Activated T-cell treated with anti-CD3 and anti-CD28 coated beads, Interleukin-2, amount 50 U/mL, for 1 hour (primary cell): Measurements from ENCODE around the gene UROD.
"Not testable (repeated sequence)": the region's sequence is repeated elsewhere in the genome, so short reads cannot be mapped to it uniquely, and the experiment has no call there.

ENCODE experiments used
- DNase-seq: peaks from one replicate; pipeline ENCODE4 v3.0.0-alpha.2; 2020

The UROD gene

DNA sequence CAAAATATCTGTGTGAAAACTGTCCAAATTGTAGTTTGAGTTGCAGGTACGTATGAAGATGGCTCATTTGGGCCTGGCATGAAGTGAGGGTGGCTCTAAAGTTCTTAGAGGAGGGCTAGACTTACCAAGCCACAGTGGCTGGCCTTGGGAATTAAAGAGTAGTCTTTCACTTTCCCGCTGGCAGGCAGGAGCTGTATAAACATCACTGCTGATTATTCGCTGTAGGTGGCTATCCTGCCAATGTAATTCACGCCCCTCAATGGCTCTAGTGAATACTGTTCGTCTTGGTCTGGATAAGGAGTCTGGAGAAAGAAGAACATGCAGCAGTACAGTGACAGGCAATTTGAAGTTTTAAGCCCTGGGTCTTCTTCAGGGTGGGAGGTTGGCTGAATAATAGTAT is 31.0 kb downstream of the UROD start:
- DNase-seq: no peak

DNA sequence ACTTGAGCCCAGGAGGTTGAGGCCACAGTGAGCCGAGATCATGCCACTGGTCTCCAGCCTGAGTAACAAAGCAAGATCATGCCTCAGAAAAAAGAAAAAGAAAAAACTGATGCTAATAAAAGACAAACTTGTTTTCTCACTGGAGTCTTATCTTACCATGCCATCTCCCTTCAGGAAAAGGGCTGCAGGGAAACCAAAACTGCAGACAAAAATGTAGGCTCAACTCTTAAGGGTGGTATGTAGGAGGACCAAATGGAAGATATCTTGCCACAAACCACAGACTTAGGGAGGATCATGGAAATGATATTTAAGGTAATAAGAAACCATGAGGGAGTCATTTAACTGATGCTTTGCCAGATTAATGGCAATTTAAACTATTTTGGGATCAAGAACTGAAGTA is 32.9 kb downstream of the UROD start:
- no peak for DNase-seq

DNA sequence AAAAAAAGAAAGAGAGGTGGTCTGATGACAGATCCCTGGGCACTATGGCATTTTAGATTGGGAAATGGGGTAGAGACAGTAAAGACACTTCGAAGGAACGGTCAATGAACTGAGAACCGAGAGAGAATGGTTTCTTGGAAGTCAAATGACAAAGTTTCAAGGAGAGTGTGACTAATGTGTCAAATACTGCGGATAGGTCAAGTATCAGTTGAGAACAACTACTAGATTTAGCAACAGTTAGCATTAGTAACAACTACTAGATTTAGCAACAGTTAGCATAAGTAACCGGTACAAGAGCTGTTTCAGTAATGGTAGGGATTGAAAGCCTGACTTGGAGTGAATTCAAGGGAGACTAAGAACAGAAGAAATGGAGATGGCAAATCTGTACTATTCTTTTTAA is 35.0 kb downstream of the UROD start:
- no peak for DNase-seq

DNA sequence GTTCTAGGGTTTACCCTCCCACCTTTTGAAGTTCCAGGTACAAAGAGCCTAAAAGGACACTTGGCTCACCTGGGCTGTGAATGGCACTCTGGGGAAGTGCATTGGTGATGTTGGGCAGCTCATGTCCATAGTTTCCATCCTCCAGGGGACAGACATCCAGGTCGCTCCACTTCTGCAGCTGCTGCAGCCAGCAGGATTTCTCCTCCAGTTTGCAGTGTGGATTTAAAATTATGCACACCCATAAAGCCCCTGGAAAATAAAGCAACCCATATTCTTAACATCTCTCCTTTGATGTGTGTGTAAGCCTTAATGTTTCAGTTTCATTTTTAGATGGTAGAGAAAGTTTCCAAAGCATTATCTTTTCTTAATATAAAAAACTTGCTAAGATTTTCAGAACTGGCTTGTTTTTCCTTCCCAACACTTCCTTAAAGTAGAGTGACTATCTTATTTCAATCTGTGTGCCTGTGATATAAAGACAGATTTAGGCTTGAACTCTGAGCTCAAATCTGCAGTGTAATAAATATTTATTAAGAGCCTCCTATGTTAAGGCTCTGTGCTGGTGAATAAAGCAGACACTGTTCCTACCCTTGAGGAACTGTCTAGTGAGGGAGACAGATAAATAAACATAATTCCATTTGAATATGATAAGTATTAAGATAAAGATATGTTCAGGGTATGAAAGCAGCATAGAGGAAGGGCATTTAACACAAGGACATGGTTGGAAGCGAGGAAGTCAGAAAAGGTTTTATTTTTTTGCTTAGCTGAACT is 39.1 kb downstream of the UROD start:
- DNase-seq: no peak

DNA sequence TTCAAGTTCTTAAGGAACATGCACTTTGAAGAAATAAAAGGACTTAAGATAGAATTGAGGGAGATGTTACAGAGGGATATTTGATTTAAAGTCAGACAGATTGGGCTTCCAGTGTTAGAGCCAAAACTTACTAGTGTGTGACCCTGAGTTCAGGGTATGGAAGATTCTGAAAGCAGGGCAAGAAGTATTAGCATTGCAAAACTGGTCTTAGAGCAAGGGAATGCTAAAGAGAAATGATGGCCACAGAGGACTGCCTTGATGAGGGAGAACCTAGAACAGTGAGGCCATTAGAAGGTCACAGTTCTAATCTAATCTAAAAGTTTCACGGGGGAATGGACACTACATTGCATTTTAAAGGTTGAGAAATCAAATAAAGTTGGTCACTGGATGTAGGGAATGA is 45.5 kb downstream of the UROD start:
- no peak for DNase-seq

DNA sequence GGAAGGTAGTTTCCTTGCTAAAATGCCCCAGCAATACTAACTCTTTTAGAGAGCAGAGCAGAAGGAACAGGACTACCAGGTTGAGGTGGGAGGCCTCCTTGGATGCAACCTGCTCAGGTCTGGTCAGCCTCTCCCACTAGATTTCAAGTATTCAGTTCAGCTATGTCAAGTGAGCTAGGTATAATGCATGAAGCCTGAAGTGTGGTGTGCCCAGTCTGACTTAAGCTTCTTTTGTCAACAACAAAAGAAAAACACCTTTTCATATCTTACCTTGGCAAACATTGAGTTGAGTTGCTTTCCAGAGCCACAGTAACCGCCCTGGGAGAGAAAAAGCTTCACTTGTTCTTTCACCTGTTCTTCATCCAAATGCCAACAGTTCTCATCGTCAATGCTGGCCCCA is 47.8 kb downstream of the UROD start:
- no peak for DNase-seq

DNA sequence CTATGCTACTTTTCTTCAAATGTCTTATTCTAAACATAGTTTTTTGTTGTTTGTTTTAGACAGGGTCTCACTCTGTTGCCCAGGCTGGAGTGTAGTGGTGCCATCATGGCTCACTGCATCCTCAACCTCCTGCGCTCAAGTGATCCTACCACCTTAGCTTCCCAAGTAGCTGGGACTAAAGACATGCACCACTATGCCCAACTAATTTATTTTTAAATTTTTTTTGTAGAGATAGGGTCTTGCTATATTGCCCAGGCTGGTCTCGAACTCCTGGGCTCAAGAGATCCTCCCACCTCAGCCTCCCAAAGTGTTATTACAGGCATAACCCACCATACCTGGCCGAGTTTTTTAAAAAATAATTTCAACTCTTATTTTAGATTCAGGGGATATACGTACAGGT is 50.4 kb downstream of the UROD start:
- not testable (repeated sequence) for DNase-seq

DNA sequence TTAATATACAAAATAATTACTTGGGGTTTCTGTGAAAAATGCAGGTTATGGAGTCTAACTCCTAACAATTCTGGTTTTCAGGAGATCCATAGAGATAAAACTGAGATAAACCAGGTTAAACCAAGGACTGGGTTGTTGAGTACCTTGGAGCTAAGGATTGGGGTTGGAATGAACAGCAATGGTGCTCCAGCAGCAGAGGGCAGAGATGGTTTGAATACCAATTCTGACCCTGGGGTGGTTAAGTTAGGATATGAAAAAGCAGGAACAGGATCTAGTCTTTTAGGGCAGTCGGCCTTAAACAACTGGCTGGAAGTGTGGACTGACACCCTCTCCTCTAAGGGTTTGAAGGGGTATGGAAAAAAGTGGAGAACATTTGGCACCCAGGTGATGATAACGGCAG is 53.0 kb downstream of the UROD start:
- no peak for DNase-seq
